HG03460 (cell line): Measurements from ENCODE around the gene EHBP1.
"Not testable (repeated sequence)": the region's sequence is repeated elsewhere in the genome, so short reads cannot be mapped to it uniquely, and the experiment has no call there.

Experiments used
- ATAC-seq: cut with Tn5 transposase; IDR thresholded peaks from one replicate; pipeline ENCODE4 v1.9.1; 2021; ENCODE audit not compliant: unreplicated experiment

EHBP1 gene

GRCh38 chr2:63058144-63058920 lies 352.8 kb downstream of the EHBP1 start:
- ATAC-seq, result no peak

GRCh38 chr2:63058921-63059792 lies 353.6 kb downstream of the EHBP1 start:
- ATAC-seq, result no peak

- no peak for ATAC-seq
These were observed 354.4 kb downstream of the EHBP1 start for GRCh38 chr2:63059793-63060471.

- no peak for ATAC-seq
These were observed 355.0 kb downstream of the EHBP1 start for GRCh38 chr2:63060472-63060991.

- ATAC-seq, result no peak
These were observed 358.7 kb downstream of the EHBP1 start for GRCh38 chr2:63064197-63064596.

GRCh38 chr2:63064661-63065060 lies 359.1 kb downstream of the EHBP1 start:
- ATAC-seq, result no peak

- ATAC-seq, result no peak
These were observed 360.8 kb downstream of the EHBP1 start for GRCh38 chr2:63066265-63066664.

- ATAC-seq, result no peak
These were observed 361.3 kb downstream of the EHBP1 start for GRCh38 chr2:63066838-63067237.

- ATAC-seq, result no peak
These were observed 366.2 kb downstream of the EHBP1 start for GRCh38 chr2:63071664-63072063.

- no peak for ATAC-seq
These were observed 368.5 kb downstream of the EHBP1 start for GRCh38 chr2:63073994-63074393.

GRCh38 chr2:63074399-63074798 lies 368.9 kb downstream of the EHBP1 start:
- not testable (repeated sequence) for ATAC-seq

- ATAC-seq, result no peak
These were observed 373.5 kb downstream of the EHBP1 start for GRCh38 chr2:63078852-63079606.

GRCh38 chr2:63081404-63081803 lies 375.9 kb downstream of the EHBP1 start:
- no peak for ATAC-seq

- ATAC-seq, result no peak
These were observed 381.2 kb downstream of the EHBP1 start for GRCh38 chr2:63086687-63087086.

GRCh38 chr2:63092401-63092800 lies 386.9 kb downstream of the EHBP1 start:
- ATAC-seq, result no peak

GRCh38 chr2:63092857-63093256 lies 387.3 kb downstream of the EHBP1 start:
- no peak for ATAC-seq

GRCh38 chr2:63093502-63093901 lies 388.0 kb downstream of the EHBP1 start:
- ATAC-seq, result no peak
